Measurements from ENCODE around the gene SIPA1L3.

The SIPA1L3 gene

GRCh38 chr19:38130399-38130798 lies 223.4 kb downstream of the SIPA1L3 start:
- DNase-seq, result no peak

DNA sequence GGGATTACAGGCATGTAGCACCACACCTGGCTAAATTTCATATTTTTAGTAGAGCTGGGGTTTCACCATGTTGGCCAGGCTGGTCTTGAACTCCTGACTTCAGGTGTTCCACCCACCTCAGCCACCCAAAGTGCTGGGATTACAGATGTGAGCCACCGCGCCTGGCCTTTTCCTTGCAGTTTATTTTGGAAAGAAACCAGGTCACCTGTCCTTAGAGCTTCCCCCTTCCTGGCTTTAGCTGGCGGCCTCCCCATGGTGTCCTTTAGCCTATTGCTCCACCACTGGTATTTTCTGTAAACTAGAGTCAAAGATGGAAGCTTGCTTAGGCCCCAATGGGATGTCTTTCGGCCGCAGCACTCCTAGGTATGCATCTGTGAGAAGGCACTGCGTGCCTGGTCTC lies 225.8 kb downstream of the SIPA1L3 start:
- DNase-seq, result no peak

GRCh38 chr19:38133319-38133718 lies 226.3 kb downstream of the SIPA1L3 start:
- no peak for DNase-seq

DNA sequence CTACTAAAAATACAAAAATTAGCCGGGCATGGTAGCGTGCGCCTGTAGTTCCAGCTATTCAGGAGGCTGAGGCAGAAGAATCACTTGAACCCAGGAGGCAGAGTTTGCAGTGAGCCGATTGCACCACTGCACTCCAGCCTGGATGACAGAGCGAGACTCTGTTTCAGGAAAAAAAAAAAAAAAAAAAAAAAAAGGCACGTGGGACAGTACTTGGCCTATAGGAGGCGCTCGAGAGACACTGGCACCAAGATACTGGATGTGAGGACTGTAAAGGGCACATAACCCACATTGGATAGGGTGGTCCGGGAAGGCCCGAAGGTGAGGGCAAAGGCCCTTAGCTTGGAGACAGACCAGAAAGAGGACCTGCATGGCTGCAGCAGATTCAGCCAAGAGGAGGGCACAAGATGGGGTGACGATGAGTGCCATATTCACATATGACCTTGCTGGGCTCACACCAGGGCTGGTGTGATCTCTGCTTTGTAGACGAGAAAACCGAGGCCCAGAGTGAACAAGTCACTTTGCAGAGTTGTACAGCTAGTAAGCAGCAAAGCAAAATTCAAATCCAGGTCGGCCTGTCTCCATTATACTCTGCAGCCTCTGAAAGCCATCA lies 227.6 kb downstream of the SIPA1L3 start:
- DNase-seq, result peak; percentile 51

GRCh38 chr19:38135150-38135998 lies 228.4 kb downstream of the SIPA1L3 start:
- DNase-seq, result no peak

DNA sequence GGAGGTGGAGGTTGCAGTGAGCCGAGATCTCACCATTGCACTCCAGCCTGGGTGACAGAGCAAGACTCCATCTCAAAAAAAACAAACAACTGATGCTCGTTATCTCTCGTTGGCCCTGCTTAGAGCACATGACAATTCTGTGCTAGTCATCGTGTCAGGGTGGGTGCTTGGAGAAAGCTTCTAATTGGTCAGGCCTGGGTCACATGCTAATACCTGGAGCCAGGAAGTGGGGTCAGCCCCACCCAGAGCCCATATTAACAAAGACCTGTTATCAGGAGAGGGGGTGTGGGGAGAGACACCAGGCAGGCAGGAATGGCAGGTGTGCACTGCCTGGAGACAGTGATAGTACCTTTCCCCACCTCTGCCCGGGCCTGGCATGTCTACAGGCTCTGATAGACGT lies 232.1 kb downstream of the SIPA1L3 start:
- DNase-seq, result no peak

DNA sequence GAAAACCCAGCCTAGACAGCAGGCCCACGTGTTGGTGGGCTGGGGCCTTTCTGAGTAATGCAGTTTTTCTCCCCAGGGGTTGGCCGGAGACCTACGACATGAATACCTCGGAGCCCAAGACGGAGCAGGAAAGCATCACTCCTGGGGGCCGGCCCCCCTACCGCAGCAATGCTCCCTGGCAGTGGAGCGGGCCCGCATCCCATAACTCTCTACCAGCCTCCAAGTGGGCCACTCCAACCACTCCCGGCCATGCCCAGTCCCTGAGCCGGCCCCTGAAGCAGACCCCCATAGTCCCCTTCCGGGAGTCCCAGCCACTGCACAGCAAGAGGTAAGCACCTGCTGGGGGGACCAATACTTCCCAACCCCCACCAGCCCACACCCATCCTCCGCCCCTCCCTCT lies 234.1 kb downstream of the SIPA1L3 start:
- no peak for DNase-seq

DNA sequence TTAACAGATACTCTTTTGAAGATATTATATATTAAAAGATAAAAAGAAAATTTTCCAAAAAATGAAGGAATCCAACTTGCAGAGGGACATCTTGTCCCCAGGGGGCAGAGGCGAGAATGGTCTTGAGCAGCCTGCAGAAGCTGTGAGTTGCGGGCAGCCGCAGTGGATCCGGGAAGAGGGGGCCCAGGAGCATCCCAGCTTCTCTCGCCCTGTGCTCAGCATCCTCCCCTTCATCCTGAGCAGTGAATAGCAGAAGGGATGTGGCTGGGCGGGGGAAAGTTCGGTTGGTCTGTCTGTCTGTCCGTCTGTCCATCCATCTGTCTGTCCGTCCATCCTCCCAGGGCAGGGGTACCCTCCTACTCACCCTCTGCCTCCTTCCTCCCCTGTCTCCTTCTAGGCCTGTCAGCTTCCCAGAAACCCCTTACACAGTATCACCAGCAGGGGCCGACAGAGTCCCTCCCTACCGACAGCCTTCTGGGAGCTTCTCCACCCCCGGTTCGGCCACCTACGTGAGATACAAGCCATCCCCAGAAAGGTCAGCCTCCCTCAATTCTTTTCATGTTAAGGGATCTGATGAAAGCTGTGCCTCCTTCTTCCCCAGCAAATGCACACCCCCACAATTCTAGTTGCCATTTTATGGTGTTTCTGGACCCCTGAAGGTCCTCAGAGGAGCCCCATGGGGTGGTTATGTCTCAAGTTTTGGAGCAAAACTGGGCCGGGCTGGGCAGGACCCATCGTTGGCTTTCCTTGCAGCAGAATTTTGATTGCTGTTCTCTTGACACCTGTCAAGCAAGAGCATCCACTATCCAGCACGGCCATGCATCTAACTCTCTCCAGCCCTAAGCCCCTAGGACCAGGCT lies 235.4 kb downstream of the SIPA1L3 start:
- peak; percentile 46 for DNase-seq

DNA sequence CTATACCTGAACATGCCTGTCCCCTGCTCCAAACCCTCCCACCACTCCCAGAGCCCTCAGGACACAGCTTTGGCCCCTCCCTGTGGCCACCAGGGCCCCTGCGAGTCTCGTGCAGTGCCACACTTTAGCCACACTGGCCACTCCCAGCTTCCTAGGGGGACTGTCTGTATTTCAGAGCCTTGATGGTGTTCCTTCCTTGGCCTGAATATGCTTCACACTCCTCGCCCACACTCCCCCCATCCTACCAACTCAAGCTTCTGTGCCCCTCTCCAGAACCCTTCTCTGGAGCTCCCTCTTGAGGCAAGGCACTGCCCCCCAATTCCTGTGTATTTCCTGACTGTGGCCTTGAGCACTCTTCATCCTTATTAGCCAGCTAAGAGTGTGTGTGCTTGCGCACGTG lies 236.8 kb downstream of the SIPA1L3 start:
- no peak for DNase-seq

- DNase-seq, result no peak
These were observed 237.7 kb downstream of the SIPA1L3 start for GRCh38 chr19:38144667-38145066.

GRCh38 chr19:38145623-38146022 lies 238.6 kb downstream of the SIPA1L3 start:
- DNase-seq, result no peak

DNA sequence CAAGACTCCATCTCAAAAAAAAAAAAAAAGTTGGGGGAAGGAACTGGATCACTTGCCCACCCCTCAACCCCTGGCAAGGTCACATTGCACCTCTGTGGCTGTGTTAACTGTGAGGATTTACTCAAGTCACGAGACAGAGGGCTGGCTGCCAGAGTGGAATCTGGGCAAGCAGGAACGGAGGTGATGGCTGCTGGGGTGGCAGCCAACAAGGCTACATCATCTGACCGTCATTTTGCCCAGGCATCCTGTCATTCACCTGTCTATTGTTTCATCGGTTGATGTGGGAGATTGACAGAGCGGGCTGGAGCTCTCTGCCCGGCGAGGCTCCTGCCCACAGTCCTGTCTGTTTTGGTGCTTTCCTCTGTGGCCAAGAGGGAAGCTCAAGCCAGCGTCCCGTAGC lies 241.3 kb downstream of the SIPA1L3 start:
- DNase-seq, result no peak

DNA sequence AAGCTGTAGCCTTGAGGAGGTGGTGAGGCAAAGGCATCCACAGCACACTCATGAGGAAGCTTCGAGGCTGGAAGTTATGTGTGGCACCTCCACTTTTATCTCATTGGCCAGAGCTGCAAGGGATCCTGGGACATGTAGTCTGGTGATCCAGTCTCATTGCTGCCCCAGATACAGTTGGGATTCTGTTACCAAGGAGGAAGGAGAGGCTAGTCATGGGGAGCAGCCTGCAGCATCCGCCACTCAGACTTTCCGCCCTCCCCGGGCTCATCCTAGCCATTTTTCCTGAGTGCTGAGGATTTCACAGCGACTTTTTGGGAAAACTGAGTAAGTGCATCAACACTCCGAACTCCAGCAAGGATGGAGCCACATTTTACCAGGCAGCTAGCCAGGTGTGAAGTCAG lies 242.7 kb downstream of the SIPA1L3 start:
- DNase-seq, result no peak

DNA sequence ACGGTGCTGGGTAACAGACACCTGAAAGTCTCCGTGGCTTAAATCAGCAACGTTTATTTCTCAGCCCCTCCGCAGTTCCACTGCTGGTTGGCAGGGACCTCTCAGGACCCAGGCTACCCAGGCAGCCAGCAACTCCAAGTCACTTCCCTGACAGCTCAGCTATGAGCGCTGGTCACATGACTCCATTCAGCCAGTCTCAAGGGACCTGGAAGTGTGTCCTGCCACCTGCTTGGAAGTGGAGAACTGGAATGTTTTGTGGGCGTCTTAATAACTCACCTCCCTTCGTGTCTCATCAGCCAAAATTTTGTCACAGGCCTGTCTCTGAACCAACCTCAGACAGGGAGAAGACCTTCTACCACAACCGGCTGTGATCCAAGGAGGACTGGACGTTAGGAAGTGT lies 244.2 kb downstream of the SIPA1L3 start:
- no peak for DNase-seq

DNA sequence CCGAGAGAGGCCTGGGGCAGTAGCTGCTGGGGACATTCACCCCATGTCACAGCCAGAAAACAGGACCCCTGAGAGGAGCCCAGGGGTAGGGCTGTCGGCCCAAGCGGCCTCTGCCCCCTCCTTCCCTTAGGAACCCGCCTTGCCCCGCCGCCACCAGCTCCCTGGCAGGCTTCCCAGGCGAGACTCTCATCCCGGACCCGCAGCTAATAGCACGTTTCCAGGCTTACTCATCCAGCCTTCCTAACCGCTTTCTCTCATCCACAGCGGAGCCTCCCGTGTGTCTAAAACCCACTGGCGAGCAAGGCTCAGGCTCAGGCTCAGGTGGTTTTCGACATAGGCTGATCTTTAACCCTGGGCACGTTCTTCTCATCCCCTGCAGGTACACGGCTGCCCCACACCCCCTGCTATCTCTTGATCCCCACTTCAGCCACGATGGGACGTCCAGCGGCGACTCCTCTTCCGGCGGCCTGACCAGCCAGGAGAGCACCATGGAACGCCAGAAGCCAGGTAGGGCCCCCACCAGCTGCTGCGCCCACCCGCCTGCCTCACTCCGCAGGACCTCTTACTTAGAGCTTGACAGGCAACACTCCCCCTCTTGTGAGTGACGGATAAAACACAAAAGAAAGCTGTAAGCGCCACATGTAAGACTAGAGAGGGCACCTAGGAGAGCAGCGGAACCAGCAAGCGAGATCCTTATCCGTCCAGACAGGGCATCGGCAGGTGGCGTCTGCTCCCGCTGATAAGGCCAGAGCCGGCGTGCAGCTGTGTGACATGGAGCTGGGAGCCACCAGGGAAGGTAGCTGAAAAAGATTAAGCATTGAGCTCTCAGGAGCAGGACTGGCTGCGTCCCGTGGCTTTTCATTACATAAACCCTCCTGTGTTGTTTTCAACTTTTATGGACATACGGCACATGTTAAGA lies 245.7 kb downstream of the SIPA1L3 start:
- no peak for DNase-seq

GRCh38 chr19:38155453-38155852 lies 248.4 kb downstream of the SIPA1L3 start:
- DNase-seq, result no peak

- DNase-seq, result no peak
These were observed 251.7 kb downstream of the SIPA1L3 start for GRCh38 chr19:38158730-38159129.

DNA sequence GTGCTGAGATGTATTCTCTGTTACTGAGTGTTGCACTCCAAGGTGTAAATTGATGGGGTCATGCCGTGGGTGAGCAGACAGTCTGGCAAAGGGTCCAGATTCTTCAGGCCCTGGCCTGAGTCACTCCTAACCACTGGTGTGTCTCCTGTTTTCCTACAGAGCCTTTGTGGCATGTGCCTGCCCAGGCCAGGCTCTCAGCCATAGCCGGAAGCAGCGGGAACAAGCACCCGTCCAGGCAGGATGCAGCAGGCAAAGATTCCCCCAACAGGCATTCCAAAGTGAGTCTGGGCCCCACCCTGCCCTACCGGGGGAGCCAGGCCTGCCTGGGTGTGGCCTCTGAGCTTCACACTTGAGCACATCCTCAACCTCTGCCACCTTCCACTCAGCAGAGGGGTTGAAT lies 255.1 kb downstream of the SIPA1L3 start:
- DNase-seq, result no peak

DNA sequence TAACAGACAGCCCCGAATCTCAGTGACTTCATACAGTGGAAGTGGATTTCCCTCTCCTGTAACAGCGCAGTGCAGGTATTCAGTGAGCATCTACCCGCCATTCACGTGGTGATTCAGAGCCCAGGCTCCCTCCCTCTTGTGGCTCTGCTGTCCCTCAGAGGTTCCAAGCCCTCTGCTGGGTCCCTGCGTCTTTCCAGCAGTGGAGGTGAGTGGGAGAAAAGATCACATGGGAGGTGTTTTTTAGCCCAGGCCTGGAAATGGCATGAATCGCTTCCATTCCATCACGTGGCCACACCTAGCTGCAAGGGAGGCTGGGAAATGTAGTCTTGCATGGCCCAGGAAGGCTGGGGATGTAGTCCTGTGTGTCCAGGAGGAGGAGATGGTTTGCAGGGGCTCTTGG lies 255.6 kb downstream of the SIPA1L3 start:
- no peak for DNase-seq

DNA sequence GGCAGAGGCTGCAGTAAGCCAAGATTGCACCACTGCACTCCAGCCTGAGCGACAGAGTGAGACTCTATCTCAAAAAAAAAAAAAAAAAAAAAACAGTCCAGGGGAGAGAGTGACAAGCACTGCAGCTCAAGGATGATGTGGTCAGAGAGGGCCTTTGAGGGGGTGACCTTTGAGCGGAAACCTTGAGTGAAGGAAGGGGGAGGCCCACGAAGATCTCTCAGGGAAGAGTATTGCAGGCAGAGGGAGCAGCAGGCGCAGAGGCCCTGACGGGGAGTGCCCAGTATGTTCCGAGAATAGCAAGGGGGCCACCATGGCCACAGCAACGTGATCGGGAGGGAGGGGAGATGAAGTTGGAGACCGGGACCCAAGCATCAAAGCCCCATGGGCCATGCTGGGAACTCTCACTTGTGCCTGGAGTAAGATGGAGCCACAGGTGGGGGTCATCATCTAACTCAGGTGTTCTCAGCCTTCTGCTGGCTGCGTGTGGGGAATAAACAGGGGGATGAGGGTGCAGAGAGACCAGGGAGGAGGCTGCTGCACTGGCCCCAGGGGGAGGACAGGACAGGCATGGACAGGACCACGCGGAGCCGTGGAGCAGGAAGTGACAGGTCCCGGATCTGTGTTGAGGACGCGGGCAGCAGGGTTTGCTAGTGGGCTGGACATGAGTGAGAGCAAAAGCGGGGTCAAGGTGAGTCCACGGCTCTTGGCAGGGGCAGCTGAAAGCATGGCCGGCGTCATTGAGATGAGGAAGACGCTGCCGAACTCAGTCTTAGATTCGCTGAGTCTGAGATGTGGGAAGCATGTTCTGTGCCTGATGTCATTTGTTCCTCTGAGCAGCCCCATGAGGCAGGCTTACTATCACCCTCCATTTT lies 256.6 kb downstream of the SIPA1L3 start:
- no peak for DNase-seq

DNA sequence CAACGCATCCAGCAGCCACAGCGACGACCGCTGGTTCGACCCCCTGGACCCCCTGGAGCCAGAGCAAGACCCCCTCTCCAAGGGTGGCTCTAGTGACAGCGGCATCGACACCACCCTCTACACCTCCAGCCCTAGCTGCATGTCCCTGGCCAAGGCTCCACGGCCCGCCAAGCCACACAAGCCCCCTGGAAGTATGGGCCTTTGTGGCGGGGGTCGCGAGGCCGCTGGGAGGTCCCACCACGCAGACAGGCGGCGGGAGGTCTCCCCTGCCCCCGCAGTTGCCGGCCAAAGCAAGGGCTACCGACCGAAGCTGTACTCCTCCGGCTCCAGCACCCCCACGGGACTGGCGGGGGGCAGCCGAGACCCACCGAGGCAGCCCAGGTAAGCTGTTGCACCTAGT lies 257.5 kb downstream of the SIPA1L3 start:
- DNase-seq, result no peak

- DNase-seq, result no peak
These were observed 258.3 kb downstream of the SIPA1L3 start for GRCh38 chr19:38165335-38165734.
